ENCODE measurements around the gene CAPZB. TPM values are rescaled to one million over a fixed set of nuclear protein-coding genes. Genes with fewer than 3 reads are reported as not detected.

The CAPZB gene
- total RNA-seq, 1 donor from 2014 or later, result 291 TPM

- DNase-seq, result no peak
- peak overlapping the region; percentile 69 for H3K27ac Mint-ChIP-seq
- peaks cover 67% of the 10 kb centered on the region for H3K4me1 Mint-ChIP-seq
- intact Hi-C loops (cut with micrococcal nuclease), result no loop called here
- no peaks in the 10 kb centered on the region for H3K27me3 Mint-ChIP-seq
- peaks cover 36% of the 10 kb centered on the region for H3K36me3 Mint-ChIP-seq (ENCODE audit: low read depth)
- peak overlapping the region; percentile 11 for H3K4me3 Mint-ChIP-seq
- H3K9me3 Mint-ChIP-seq, result no peaks in the 10 kb centered on the region
Measured at GRCh38 chr1:19432943-19433718, 52.2 kb downstream of the CAPZB start.

- H3K4me1 Mint-ChIP-seq, result peaks cover 50% of the 10 kb centered on the region
- no peak for DNase-seq
- peak overlapping the region; percentile 64 for H3K27ac Mint-ChIP-seq
- H3K27me3 Mint-ChIP-seq, result no peaks in the 10 kb centered on the region
- peaks cover 17% of the 10 kb centered on the region for H3K36me3 Mint-ChIP-seq (ENCODE audit: low read depth)
- peak overlapping the region; percentile 24 for H3K4me3 Mint-ChIP-seq
- no peaks in the 10 kb centered on the region for H3K9me3 Mint-ChIP-seq
- intact Hi-C loops (cut with micrococcal nuclease), result no loop called here
Measured at GRCh38 chr1:19430121-19431068, 54.9 kb downstream of the CAPZB start.

GRCh38 chr1:19429611-19430010 lies 55.7 kb downstream of the CAPZB start:
- H3K36me3 Mint-ChIP-seq (ENCODE audit: low read depth), result peaks cover 17% of the 10 kb centered on the region
- DNase-seq, result no peak
- no peaks in the 10 kb centered on the region for H3K9me3 Mint-ChIP-seq
- peak overlapping the region; percentile 36 for H3K27ac Mint-ChIP-seq
- intact Hi-C loops (cut with micrococcal nuclease), result no loop called here
- H3K4me1 Mint-ChIP-seq, result peaks cover 48% of the 10 kb centered on the region
- H3K4me3 Mint-ChIP-seq, result no peak overlapping the region
- H3K27me3 Mint-ChIP-seq, result no peaks in the 10 kb centered on the region

- Mint-ChIP-seq H3K4me3 (no peak overlapping the region), H3K27ac (no peak overlapping the region), H3K9me3 (no peaks in the 10 kb centered on the region), H3K27me3 (no peaks in the 10 kb centered on the region), H3K4me1 (peaks cover 40% of the 10 kb centered on the region), H3K36me3 (ENCODE audit: low read depth) (peaks cover 11% of the 10 kb centered on the region)
- intact Hi-C loops (cut with micrococcal nuclease), result no loop called here
- no peak for DNase-seq
Measured at GRCh38 chr1:19427087-19427781, 58.1 kb downstream of the CAPZB start.

GRCh38 chr1:19426294-19427086 lies 58.8 kb downstream of the CAPZB start:
- peaks cover 43% of the 10 kb centered on the region for H3K4me1 Mint-ChIP-seq

GRCh38 chr1:19425646-19426239 lies 59.6 kb downstream of the CAPZB start:
- no peak overlapping the region for H3K27ac Mint-ChIP-seq
- no peaks in the 10 kb centered on the region for H3K27me3 Mint-ChIP-seq
- intact Hi-C loops (cut with micrococcal nuclease), result no loop called here
- H3K9me3 Mint-ChIP-seq, result no peaks in the 10 kb centered on the region
- no peak overlapping the region for H3K4me3 Mint-ChIP-seq
- H3K4me1 Mint-ChIP-seq, result peaks cover 44% of the 10 kb centered on the region
- peaks cover 13% of the 10 kb centered on the region for H3K36me3 Mint-ChIP-seq (ENCODE audit: low read depth)
- no peak for DNase-seq

More at GRCh38 chr1:19426294-19427086, 58.8 kb downstream of the CAPZB start:
- intact Hi-C loops (cut with micrococcal nuclease), result no loop called here
- no peaks in the 10 kb centered on the region for H3K27me3 Mint-ChIP-seq
- H3K36me3 Mint-ChIP-seq (ENCODE audit: low read depth), result peaks cover 11% of the 10 kb centered on the region
- no peak for DNase-seq
- peak overlapping the region; percentile 69 for H3K27ac Mint-ChIP-seq
- no peaks in the 10 kb centered on the region for H3K9me3 Mint-ChIP-seq
- H3K4me3 Mint-ChIP-seq, result no peak overlapping the region

- H3K27me3 Mint-ChIP-seq, result no peaks in the 10 kb centered on the region
- peaks cover 38% of the 10 kb centered on the region for H3K4me1 Mint-ChIP-seq
Measured at GRCh38 chr1:19424651-19425570, 60.4 kb downstream of the CAPZB start.

GRCh38 chr1:19423130-19423529 lies 62.2 kb downstream of the CAPZB start:
- Mint-ChIP-seq H3K4me1 (peaks cover 33% of the 10 kb centered on the region), H3K27me3 (no peaks in the 10 kb centered on the region), H3K27ac (peak overlapping the region; percentile 75)

More at GRCh38 chr1:19424651-19425570, 60.4 kb downstream of the CAPZB start:
- intact Hi-C loops (cut with micrococcal nuclease), result no loop called here
- Mint-ChIP-seq H3K4me3 (no peak overlapping the region), H3K27ac (peak overlapping the region; percentile 56), H3K36me3 (ENCODE audit: low read depth) (peaks cover 13% of the 10 kb centered on the region), H3K9me3 (no peaks in the 10 kb centered on the region)
- no peak for DNase-seq

GRCh38 chr1:19421365-19421764 lies 64.0 kb downstream of the CAPZB start:
- peak overlapping the region; percentile 64 for H3K27ac Mint-ChIP-seq
- H3K9me3 Mint-ChIP-seq, result no peaks in the 10 kb centered on the region
- H3K4me1 Mint-ChIP-seq, result peaks cover 34% of the 10 kb centered on the region
- peaks cover 28% of the 10 kb centered on the region for H3K36me3 Mint-ChIP-seq (ENCODE audit: low read depth)
- H3K27me3 Mint-ChIP-seq, result no peaks in the 10 kb centered on the region
- intact Hi-C loops (cut with micrococcal nuclease), result no loop called here
- no peak for DNase-seq
- H3K4me3 Mint-ChIP-seq, result no peak overlapping the region

More at GRCh38 chr1:19423130-19423529, 62.2 kb downstream of the CAPZB start:
- peaks cover 20% of the 10 kb centered on the region for H3K36me3 Mint-ChIP-seq (ENCODE audit: low read depth)
- no peak for DNase-seq
- no peak overlapping the region for H3K4me3 Mint-ChIP-seq
- intact Hi-C loops (cut with micrococcal nuclease), result no loop called here
- H3K9me3 Mint-ChIP-seq, result no peaks in the 10 kb centered on the region

- no peak overlapping the region for H3K27ac Mint-ChIP-seq
Measured at GRCh38 chr1:19420606-19421005, 64.7 kb downstream of the CAPZB start.

GRCh38 chr1:19419691-19420090 lies 65.6 kb downstream of the CAPZB start:
- peaks cover 27% of the 10 kb centered on the region for H3K4me1 Mint-ChIP-seq
- peak overlapping the region; percentile 22 for H3K27ac Mint-ChIP-seq

More at GRCh38 chr1:19420606-19421005, 64.7 kb downstream of the CAPZB start:
- no peaks in the 10 kb centered on the region for H3K9me3 Mint-ChIP-seq
- peaks cover 32% of the 10 kb centered on the region for H3K4me1 Mint-ChIP-seq
- H3K4me3 Mint-ChIP-seq, result no peak overlapping the region
- H3K27me3 Mint-ChIP-seq, result no peaks in the 10 kb centered on the region
- intact Hi-C loops (cut with micrococcal nuclease), result no loop called here
- no peak for DNase-seq
- peaks cover 31% of the 10 kb centered on the region for H3K36me3 Mint-ChIP-seq (ENCODE audit: low read depth)

GRCh38 chr1:19418503-19418971 lies 66.8 kb downstream of the CAPZB start:
- Mint-ChIP-seq H3K9me3 (no peaks in the 10 kb centered on the region), H3K27ac (peak overlapping the region; percentile 38), H3K27me3 (no peaks in the 10 kb centered on the region), H3K36me3 (ENCODE audit: low read depth) (peaks cover 29% of the 10 kb centered on the region), H3K4me3 (no peak overlapping the region), H3K4me1 (peaks cover 27% of the 10 kb centered on the region)
- no peak for DNase-seq
- intact Hi-C loops (cut with micrococcal nuclease), result no loop called here

More at GRCh38 chr1:19419691-19420090, 65.6 kb downstream of the CAPZB start:
- Mint-ChIP-seq H3K27me3 (no peaks in the 10 kb centered on the region), H3K9me3 (no peaks in the 10 kb centered on the region), H3K36me3 (ENCODE audit: low read depth) (peaks cover 29% of the 10 kb centered on the region), H3K4me3 (no peak overlapping the region)
- intact Hi-C loops (cut with micrococcal nuclease), result no loop called here
- DNase-seq, result no peak
